Nucleus accumbens (tissue), 56 donors: ENCODE data around the gene KIF21A.
A peak's percentile ranks its signal among the peaks of the same experiment; 100 is the strongest.
"Not testable (repeated sequence)": the region's sequence is repeated elsewhere in the genome, so short reads cannot be mapped to it uniquely, and the experiment has no call there.

Experiments
- DNase-seq, 56 donors: peaks; one replicate each; lab custom pipeline; 2025; lab: John Stamatoyannopoulos, UW

The KIF21A gene

GRCh38 chr12:39352471-39353017 is 90.4 kb downstream of the KIF21A start:
- DNase-seq, result no peak

GRCh38 chr12:39351153-39351552 is 91.8 kb downstream of the KIF21A start:
- DNase-seq, result no peak

- no peak for DNase-seq
Observed at GRCh38 chr12:39348941-39349626, 93.8 kb downstream of the KIF21A start.

DNA sequence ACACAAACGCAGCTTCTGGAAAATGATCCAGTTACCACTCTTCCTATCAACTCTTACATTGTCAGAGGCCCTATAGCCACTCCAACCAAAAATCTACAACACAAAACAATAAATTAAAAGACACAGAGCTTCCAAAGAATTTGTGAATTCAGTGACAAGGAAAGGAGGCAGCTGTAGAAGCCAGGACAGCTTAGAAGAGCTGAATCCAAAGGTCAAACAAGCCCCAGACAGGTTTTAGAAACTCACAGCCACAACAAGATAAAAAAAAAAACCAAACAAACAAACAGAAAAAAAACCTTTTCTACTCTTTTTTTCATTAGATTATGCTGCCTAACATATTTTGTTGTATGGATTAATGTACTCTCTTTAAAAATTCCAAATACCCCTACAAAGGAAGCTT is 94.4 kb downstream of the KIF21A start:
- DNase-seq, result no peak

DNA sequence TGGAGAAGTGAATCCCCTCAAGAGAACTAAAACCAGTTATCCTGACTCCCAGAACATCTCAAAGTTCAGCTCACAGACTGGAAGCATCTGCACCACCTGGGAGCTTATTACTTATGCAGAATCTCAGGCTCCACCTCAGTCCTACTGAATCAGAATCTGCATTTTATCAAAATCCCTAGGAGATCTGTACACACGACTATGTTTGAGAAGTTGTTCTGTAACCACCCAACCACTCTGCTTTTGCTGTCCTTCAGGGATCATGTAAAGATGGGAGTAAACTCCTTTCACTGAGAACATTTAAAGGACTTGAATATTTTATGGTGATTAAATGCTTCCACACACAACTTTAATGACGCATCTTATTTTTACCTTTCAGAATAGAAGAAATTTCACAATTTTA is 98.0 kb downstream of the KIF21A start:
- DNase-seq, result no peak

DNA sequence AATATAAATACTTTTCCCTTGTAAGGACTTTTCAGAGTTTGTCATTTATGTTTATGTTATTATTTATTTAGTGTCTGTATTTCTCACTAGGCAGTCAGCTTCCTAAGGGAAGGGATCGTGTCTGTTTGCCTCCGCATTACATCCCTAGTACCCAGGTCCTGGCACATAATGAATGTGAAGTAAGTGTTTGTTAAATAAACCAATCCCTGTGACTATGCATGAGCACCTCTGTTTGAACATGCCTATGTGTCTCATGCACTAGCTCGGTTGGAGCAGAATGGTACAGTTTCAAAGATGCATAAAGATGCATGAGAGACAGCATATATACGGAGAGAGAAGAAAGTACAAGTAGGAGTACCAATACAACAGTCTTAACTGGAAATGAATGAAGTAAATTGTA is 99.3 kb downstream of the KIF21A start:
- DNase-seq, result no peak

GRCh38 chr12:39341761-39342160 is 101.2 kb downstream of the KIF21A start:
- DNase-seq, result no peak

- DNase-seq, result no peak
Observed at GRCh38 chr12:39341179-39341578, 101.7 kb downstream of the KIF21A start.

GRCh38 chr12:39332661-39333175 is 110.2 kb downstream of the KIF21A start:
- DNase-seq, result no peak

DNA sequence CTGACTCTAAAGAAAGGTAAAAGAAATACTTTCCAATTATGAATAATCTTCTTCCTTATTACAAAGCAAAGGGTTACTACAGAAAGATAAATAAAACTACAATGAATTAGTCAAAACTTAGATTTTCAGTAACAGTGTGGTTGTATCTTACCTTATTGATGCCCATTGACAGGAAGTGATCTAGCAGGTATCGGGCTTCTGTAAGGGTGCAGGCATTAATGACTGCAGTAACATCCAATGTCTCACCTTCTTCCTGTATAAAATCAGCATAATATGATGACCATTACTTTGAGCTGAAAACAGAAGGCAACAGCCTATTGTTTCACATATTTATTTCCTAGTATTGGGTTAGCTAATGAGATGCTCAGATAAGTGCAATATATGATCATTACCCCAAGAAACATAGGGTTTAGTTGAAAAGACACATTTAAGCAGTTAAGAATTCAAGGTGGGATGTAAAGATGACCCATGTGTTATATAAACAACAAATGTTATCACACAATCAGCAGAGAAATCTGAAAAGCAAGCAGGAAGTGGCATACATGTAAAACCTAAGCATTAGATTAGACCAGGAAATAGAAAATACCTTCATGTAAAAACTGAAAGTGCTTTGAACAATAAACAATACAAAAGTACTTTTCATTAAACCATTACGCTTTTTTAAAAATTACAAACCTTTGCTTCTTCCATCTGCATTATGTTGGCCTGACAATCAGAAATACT is 111.2 kb downstream of the KIF21A start:
- no peak for DNase-seq

GRCh38 chr12:39329876-39330275 is 113.0 kb downstream of the KIF21A start:
- no peak for DNase-seq

DNA sequence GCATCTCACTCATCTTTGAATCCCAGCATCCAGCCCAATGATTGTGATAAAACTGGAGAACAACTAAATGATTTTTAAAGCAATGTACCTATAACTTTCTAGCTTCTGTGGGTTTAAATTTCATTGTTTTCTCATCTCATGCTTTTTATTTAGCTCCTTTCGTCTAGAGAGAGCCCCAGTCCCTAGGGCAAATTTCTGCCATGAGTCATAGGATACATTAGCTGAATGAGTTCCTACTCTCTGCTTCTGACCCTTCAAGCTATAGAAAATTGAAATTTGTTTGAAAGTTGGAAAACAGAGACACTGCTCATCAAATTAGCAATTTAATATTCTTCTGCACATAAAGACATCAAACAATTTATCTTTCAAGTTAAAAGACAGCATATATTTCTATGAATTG is 113.9 kb downstream of the KIF21A start:
- DNase-seq, result no peak

DNA sequence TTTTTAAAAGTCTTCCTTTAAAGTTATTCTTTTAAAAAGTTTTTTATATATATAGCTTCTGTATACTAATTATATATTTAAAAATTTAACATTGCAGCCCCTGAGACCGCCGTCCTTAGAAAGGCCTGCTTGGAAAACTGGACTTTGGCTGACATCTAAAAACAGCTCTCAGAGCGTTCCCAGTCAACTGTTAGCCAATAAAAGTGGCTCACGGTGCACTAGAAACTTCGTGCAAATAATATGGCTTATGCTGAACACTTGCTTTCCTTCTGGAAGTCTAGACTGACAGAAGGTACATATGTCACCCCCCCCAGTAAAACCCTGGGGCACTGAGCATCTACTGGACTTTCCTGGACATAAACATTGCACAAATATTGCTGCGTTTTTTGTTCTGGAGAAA is 115.0 kb downstream of the KIF21A start:
- DNase-seq, result no peak

- DNase-seq, result no peak
Observed at GRCh38 chr12:39327510-39327909, 115.4 kb downstream of the KIF21A start.

DNA sequence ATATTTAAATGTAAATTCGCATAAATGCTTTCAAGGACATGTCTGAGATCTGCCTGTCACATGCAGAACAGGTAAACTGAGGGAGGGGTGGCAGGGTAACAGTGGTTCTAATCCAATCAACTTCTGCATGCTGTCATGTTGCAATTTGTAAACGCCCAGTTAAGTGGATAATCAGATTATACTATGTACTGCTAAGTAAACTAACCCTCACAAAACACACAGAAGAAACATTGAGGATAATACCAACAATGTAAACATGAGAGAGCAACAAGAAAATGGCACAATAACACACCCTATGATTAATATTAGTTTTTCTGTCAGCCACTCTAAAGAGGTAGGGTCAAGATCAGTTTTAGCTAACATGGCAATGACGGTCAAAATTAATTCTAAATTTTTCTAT is 123.7 kb downstream of the KIF21A start:
- no peak for DNase-seq

- no peak for DNase-seq
Observed at GRCh38 chr12:39314547-39314946, 128.4 kb downstream of the KIF21A start.

GRCh38 chr12:39309516-39309915 is 133.4 kb downstream of the KIF21A start:
- no peak for DNase-seq

DNA sequence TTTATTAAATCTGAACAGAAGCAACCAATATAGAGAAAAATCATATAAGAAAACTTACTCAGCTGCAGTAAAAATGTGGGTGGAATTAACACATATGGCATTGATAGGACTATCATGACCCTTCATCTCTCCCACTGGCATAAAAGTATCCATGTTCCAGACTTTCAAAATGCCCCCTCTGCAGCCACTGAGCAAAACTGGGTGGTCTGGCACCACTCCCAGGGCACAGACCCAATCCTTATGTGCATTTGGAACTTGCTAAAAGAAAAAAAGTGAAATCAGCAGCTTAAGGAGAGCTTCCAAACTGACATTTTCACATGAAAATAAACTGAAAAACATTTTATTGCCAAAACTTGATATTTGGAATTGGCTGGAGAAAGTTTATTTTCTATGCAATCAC is 141.5 kb downstream of the KIF21A start:
- peak in 1 of 56 donors; percentile 4 for DNase-seq

- no peak for DNase-seq
Observed at GRCh38 chr12:39300799-39301198, 142.1 kb downstream of the KIF21A start.

GRCh38 chr12:39297891-39298290 is 145.0 kb downstream of the KIF21A start:
- DNase-seq, result no peak

DNA sequence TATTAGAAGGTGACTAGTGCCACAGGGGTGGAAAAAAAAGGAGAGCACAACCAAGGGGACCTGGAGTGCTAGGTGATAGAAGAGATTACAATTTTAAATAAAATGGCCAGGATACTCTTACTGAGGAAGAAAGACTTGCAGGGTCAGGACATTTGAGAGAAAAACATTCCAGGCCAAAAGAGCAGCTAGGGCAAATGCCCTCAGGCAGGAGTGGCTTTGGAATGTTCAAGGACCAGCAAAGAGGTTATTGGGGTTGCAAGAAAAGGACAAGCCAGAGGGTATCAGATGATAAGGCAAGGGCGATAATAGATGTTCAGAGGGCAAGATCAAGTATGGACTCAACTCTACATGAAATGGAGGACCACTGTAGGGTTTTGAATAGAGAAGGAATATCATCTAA is 146.4 kb downstream of the KIF21A start:
- DNase-seq, result no peak

- DNase-seq, result not testable (repeated sequence)
Observed at GRCh38 chr12:39295593-39295992, 147.3 kb downstream of the KIF21A start.
